ENCODE results near the gene IL13RA1. TPM values are rescaled to one million over a fixed set of nuclear protein-coding genes. Genes with fewer than 3 reads are reported as not detected.
"Not testable (repeated sequence)": the region's sequence is repeated elsewhere in the genome, so short reads cannot be mapped to it uniquely, and the experiment has no call there.

Gene IL13RA1
- total RNA-seq, 1 donor from 2014 or later, result 3.2 TPM

GRCh38 chrX:118730500-118731247 lies 3.3 kb downstream of the IL13RA1 start:
- H2AFZ ChIP-seq (replicated peaks), result no peak overlapping the region
- H3K4me1 Mint-ChIP-seq, result peaks cover 26% of the 10 kb centered on the region
- peaks cover 42% of the 10 kb centered on the region for H3K27me3 ChIP-seq

GRCh38 chrX:118732551-118732950 lies 5.1 kb downstream of the IL13RA1 start:
- peaks cover 24% of the 10 kb centered on the region for H3K9me3 Mint-ChIP-seq
- H3K36me3 ChIP-seq; H3K4me3 ChIP-seq; H3K27ac Mint-ChIP-seq; H3K9me3 ChIP-seq (ENCODE audit: low read depth); H4K20me1 ChIP-seq (ENCODE audit: low read depth); H3F3A ChIP-seq (ENCODE audit: low read depth); H3K27me3 Mint-ChIP-seq (ENCODE audit: insufficient read depth, low read depth); H3K9ac ChIP-seq; H3K4me2 ChIP-seq; H3K79me2 ChIP-seq (ENCODE audit: low read depth); H3K4me1 ChIP-seq; H3K27ac ChIP-seq; DNase-seq (ENCODE audit: low spot score); H3K36me3 Mint-ChIP-seq; H3K4me3 Mint-ChIP-seq; H2AFZ ChIP-seq (replicated peaks): not testable (repeated sequence)
- peaks cover 28% of the 10 kb centered on the region for H3K27me3 ChIP-seq
- peaks cover 22% of the 10 kb centered on the region for H3K4me1 Mint-ChIP-seq

More at GRCh38 chrX:118730500-118731247, 3.3 kb downstream of the IL13RA1 start:
- no peak for TF ChIP-seq CTCF (IDR thresholded peaks at IDR 0.05)
- no peak for TF ChIP-seq EZH2 (IDR thresholded peaks at IDR 0.05)
- no peak for TF ChIP-seq EZH2phosphoT487 (IDR thresholded peaks at IDR 0.05)
- Mint-ChIP-seq H3K36me3 (peaks cover 2% of the 10 kb centered on the region), H3K27ac (no peak overlapping the region), H3K4me3 (no peak overlapping the region), H3K9me3 (peaks cover 9% of the 10 kb centered on the region), H3K27me3 (ENCODE audit: insufficient read depth, low read depth) (peaks cover 2% of the 10 kb centered on the region)
- Histone ChIP-seq H3F3A (ENCODE audit: low read depth) (no peaks in the 10 kb centered on the region), H4K20me1 (ENCODE audit: low read depth) (no peaks in the 10 kb centered on the region), H3K4me1 (no peaks in the 10 kb centered on the region), H3K4me3 (no peak overlapping the region), H3K27ac (no peak overlapping the region), H3K36me3 (no peaks in the 10 kb centered on the region), H3K9me3 (ENCODE audit: low read depth) (peaks cover 4% of the 10 kb centered on the region), H3K4me2 (no peak overlapping the region), H3K9ac (no peak overlapping the region), H3K79me2 (ENCODE audit: low read depth) (no peaks in the 10 kb centered on the region)
- DNase-seq (ENCODE audit: low spot score), result no peak

- no peak overlapping the region for H3K4me3 ChIP-seq
- no peak overlapping the region for H3K27ac ChIP-seq
- no peak overlapping the region for H2AFZ ChIP-seq (replicated peaks)
- no peaks in the 10 kb centered on the region for H3K4me1 ChIP-seq
- no peak overlapping the region for H3K4me2 ChIP-seq
- TF ChIP-seq EZH2 (IDR thresholded peaks at IDR 0.05) (no peak), EZH2phosphoT487 (IDR thresholded peaks at IDR 0.05) (no peak), CTCF (IDR thresholded peaks at IDR 0.05) (no peak)
- H3K9ac ChIP-seq, result no peak overlapping the region
- H3K27me3 Mint-ChIP-seq (ENCODE audit: insufficient read depth, low read depth), result no peaks in the 10 kb centered on the region
- H3K4me3 Mint-ChIP-seq, result no peak overlapping the region
- H3K36me3 Mint-ChIP-seq, result peaks cover 8% of the 10 kb centered on the region
- no peak for DNase-seq (ENCODE audit: low spot score)
- H3K79me2 ChIP-seq (ENCODE audit: low read depth), result no peaks in the 10 kb centered on the region
- H3K27ac Mint-ChIP-seq, result no peak overlapping the region
- H3K27me3 ChIP-seq, result peaks cover 5% of the 10 kb centered on the region
- H4K20me1 ChIP-seq (ENCODE audit: low read depth), result no peaks in the 10 kb centered on the region
- H3K4me1 Mint-ChIP-seq, result peaks cover 8% of the 10 kb centered on the region
- H3K36me3 ChIP-seq, result no peaks in the 10 kb centered on the region
- peaks cover 27% of the 10 kb centered on the region for H3K9me3 Mint-ChIP-seq
- no peaks in the 10 kb centered on the region for H3F3A ChIP-seq (ENCODE audit: low read depth)
- H3K9me3 ChIP-seq (ENCODE audit: low read depth), result peaks cover 4% of the 10 kb centered on the region
Measured at GRCh38 chrX:118734909-118735308, 7.5 kb downstream of the IL13RA1 start.

- H3K4me3 ChIP-seq, result no peak overlapping the region
- H3K9ac ChIP-seq, result no peak overlapping the region
- H3K27ac ChIP-seq, result no peak overlapping the region
- H3K9me3 Mint-ChIP-seq, result peaks cover 27% of the 10 kb centered on the region
- H3F3A ChIP-seq (ENCODE audit: low read depth), result no peaks in the 10 kb centered on the region
- peaks cover 4% of the 10 kb centered on the region for H3K9me3 ChIP-seq (ENCODE audit: low read depth)
- H4K20me1 ChIP-seq (ENCODE audit: low read depth), result no peaks in the 10 kb centered on the region
- no peak overlapping the region for H3K27ac Mint-ChIP-seq
- H3K4me1 Mint-ChIP-seq, result no peaks in the 10 kb centered on the region
- H3K36me3 Mint-ChIP-seq, result peaks cover 8% of the 10 kb centered on the region
- H3K27me3 Mint-ChIP-seq (ENCODE audit: insufficient read depth, low read depth), result no peaks in the 10 kb centered on the region
- H3K27me3 ChIP-seq, result no peaks in the 10 kb centered on the region
- DNase-seq (ENCODE audit: low spot score), result no peak
- H2AFZ ChIP-seq (replicated peaks), result no peak overlapping the region
- no peak overlapping the region for H3K4me2 ChIP-seq
- no peaks in the 10 kb centered on the region for H3K36me3 ChIP-seq
- no peaks in the 10 kb centered on the region for H3K79me2 ChIP-seq (ENCODE audit: low read depth)
- H3K4me1 ChIP-seq, result no peaks in the 10 kb centered on the region
- TF ChIP-seq CTCF (IDR thresholded peaks at IDR 0.05) (no peak), EZH2 (IDR thresholded peaks at IDR 0.05) (no peak), EZH2phosphoT487 (IDR thresholded peaks at IDR 0.05) (no peak)
- H3K4me3 Mint-ChIP-seq, result no peak overlapping the region
Measured at GRCh38 chrX:118736394-118737010, 9.1 kb downstream of the IL13RA1 start.
